CMK (cell line): Measurements from ENCODE around the gene VPS13D.

Experiments
- DNase-seq: peaks from one replicate; pipeline ENCODE4 v3.0.0-alpha.2; 2010; ENCODE audit warnings: low read depth

The VPS13D gene

DNA sequence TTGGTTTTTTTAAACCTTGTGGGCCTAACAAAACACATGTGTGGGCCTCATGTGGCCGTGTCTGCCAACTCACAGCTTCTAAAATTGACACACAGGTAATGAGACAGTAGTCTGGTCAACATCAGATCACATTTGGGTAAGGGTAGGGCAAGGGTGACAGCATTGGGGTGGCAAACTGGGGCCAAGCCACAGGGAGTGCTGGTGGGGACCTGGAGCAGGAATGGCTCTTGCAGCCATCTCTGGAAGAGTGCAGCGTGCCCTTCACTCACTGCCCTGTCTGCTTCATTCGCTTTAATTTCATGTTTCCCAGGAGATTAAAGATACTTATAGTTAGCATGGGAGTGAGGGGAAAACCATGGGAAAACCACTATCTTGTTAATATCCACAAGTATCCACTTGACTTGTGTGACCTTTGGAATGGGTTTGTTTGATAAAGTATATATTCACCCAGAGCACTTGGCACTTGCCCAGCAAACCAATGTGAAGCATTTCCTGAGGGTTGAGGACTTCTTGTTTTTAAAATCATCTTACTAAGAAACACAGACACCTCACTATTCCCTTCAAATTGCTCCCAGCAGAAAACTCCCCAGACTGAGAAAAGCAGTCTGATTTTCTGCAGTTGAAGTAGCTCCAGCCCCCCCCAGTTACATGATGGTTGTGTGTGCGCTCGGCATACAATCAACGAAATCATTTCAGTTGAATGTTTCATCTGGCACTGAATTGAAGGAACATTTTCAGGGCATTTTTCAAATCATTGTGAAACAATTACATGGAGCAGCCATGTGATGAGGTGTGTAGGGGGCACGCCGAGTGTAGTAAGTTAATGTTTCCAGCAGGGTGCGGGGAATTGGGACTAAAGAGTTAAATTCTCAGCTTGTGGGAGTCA is 175.7 kb downstream of the VPS13D start:
- no peak for DNase-seq

DNA sequence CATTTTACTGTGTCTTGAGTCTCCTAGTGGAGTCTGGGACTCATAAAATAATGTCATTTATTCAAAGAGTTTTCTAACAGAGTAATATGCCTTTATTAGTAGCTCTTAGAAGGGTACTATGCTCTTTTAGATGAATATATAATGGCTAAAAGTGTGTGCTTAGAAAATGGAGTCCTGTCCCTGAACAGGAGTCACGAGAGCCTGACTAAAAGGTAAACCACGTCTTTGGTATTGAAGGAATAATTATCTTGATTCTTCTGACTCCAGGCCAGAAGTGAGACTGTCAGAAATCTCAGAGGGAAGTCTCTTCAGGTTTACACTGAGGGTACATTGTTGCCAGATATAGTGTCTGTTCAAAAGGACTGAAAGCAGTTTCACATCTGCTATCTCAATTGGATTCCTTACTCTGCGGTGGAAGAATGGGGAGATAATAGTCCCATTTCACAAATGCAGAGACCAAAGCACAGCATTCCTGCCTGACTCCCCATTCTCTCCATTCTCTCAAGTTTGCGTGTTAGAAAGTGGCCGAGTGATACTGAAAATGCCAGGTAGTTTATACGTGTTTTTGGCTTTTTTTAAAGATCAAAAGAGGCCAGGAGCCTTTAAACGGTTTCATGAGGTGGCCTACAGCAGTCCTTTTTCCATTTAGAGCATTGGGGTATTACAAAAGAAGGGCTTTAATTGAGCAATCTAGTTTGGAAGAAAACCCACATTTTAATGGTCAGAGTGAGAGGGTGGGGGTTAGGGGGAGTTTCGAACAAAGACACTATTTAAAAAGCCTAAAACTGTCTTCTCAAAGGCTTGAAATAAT is 176.6 kb downstream of the VPS13D start:
- DNase-seq: no peak

DNA sequence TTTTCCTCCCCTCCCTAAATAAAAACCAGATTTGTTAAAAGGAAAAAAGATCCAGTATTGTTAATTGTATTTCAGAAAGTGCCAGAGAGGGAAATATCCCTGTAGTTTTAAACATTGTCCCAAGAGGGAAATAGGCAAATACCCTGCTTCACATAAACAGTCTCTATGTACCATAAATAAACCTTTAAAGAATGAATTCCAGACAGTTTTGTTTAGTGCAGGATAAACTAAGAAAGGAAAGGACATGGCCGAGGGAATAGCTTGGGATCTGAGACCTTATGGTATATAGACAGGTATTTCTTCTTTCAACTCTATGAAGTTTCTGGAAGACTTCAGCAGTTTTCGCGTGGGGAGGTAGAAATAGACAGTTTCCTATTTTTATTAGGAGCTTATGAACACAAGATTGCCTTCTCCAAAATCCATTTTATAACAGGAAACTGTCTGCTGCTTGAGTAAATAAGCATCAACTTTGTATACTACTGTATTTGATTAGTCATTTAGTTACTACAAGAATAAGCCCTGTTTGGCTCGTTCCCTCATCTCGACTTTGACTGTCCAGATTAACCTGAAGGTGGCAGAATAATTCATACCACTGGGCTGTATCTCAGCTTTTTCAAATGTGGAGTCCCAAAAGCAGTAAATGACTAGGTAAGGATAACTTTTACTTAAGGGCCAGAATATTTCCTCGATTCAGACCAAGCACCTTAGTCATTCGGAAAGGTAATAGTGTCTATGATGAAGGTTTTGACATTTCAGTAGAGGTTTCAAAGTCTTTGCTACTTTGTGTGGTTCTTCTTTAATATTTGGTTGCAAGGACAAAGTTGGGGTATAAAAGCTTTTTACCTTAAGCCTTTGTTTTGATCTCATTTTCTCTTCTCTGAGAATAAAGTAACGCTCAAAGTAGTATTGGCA is 177.5 kb downstream of the VPS13D start:
- no peak for DNase-seq

DNA sequence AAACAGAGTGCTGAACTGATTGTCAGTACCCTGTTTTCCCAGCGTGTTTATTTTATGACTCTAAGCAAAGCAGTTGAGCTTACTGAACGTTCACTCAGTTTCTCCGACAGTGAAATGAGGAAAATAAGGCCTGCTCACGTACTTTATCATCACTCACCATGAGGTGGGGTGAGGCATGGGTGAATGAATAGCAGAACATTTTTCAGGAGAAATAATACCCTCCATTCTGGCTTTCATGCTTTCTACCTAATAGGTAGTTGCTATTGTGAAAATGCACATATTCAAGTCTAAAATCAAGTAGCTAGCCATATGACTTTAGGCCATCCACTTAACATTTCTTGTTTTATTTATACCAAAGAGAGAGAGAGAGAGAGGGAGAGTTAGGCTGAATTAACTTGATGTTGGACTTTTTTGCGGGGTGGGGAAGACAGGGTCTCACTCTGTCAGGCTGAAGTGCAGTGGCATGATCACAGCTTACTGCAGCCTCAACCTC is 178.2 kb downstream of the VPS13D start:
- no peak for DNase-seq

DNA sequence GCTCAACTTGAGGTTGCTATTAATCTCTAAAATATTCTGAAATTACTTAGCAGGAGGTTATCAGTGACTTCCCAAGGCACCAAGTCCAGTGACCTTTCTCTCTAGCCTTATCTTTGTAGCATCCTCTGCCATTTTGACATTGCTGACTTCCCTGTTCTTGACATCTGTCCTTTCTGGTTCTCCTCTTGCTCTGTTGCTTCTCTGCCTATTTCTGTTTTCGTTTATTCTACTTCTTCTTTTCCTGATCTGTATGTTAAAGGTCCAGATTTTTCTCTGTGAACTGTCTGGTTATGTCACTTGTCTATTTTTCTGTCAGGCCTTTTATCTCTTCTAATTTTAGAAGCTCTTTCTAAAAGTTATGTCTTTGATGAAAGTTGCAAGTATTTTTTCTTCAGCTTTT is 178.8 kb downstream of the VPS13D start:
- DNase-seq: no peak

DNA sequence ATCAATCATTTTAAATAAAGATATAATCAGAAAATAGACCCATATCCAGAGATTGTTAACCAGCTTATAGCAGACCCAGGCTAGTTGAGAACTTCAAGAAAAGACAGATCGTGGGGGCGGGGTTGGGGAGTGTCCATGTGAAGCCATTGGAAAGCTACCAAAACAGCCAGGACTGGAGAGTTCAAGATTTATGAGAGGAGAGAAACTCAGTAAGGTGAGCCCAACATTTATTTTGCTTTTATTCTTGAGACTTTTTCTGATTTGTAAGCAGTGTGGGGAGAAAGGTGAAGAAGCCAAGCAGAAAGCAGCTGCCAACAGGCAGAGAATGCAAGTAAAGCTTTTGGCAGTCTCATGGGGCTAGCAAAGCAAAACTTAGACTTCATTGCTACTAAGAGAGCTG is 179.9 kb downstream of the VPS13D start:
- DNase-seq: no peak

DNA sequence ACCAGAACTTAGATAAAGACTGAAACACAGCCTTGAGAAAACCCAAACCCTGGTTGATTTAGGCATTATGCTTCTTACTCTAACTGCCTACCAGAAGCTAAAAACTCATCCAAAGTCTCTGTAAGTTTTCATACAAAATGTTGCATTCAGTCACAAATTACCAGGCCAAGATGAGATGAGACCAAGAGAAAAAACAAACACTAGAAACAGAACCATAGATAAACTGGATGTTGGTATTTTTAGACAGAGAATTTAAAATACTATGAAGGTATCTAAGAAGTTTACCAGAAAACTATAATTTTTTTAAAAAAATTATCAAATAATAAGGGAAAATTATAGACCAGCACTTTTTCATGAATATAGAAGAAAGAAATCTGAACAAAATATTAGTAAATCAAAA is 180.5 kb downstream of the VPS13D start:
- DNase-seq: no peak

DNA sequence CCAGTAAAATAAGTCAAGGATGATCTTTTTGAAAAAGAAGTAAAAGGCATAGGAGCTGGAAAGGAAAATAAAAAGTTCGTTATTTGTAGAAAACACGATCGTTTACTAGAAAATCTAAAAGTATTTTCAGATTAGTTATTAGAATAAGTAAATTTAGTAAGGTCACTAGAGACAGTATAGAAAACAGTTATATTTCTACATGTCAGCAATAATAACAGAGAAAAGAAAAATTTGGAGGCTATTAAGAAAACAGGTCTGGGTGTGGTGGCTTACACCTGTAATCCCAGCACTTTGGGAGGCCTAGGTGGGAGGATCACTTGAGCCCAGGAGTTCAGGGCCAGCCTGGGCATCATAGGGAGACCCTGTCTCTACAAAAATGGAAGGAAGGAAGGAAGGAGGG is 181.3 kb downstream of the VPS13D start:
- DNase-seq: no peak

DNA sequence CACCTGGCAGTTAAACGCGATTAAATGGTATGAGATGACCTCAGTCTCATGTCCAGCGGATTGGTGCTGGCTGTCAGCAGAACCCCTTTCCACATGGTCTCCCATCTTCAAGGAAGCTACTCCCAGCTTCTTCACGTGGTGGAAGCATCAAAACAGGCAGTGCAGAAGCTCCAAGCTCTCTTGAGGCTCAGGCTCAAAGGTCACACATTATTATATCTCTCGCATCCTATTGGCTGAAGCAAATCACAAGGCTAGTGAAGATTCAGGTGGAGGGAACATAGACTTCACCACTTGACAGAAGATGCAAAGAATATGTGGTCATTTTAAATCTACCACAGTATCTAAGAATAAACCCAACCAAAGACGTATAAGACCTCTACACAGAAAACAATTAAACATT is 181.9 kb downstream of the VPS13D start:
- no peak for DNase-seq

DNA sequence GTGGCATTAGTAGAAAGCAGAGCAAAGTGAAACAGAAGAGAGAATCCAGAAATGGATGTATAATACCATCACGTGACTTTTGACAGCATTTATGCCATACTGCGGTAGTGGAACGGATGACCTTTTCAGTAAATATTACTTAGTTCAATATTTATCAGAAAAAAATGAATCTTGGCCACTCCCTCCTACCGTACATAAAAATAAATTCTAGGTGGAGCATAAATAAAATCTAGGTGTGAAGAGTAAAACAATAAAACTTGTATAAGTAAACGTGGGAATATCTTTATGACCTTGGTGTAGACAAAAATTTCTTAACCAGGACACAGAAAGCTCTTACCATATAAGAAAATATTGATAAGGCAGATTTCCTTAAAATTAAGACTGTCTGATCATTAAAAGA is 182.6 kb downstream of the VPS13D start:
- no peak for DNase-seq

DNA sequence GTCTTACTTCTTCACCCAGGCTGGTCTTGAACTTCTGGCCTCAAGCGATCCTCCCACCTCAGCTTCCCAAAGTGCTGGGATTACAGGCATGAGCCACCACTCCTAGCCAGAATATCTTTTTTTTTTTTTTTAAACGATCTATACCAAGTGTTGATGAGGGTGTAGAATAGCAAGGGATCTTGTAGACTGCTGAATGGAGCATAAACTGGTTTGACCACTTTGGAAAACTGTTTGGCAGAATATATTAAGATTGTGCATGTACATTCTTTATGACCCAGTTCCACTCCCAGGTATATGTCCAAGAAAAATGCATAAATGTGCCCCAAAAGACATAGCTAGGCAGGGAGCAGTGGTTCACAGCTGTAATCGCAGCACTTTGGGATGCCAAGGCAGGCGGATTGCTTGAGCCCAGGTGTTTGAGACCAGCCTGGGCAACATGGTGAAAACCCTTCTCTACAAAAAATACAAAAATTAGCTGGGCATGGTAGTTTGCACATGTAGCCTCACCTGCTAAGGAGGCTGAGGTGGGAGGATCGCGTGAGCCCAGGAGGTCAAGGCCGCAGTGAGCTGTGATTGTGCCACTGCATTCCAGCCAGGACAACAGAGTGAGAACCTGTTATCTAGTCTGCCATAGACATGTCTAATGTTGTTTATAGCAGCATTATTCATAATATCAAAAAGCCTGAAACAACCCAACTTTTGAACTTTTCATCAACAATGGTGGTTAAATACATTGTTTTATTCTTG is 184.0 kb downstream of the VPS13D start:
- DNase-seq: no peak

DNA sequence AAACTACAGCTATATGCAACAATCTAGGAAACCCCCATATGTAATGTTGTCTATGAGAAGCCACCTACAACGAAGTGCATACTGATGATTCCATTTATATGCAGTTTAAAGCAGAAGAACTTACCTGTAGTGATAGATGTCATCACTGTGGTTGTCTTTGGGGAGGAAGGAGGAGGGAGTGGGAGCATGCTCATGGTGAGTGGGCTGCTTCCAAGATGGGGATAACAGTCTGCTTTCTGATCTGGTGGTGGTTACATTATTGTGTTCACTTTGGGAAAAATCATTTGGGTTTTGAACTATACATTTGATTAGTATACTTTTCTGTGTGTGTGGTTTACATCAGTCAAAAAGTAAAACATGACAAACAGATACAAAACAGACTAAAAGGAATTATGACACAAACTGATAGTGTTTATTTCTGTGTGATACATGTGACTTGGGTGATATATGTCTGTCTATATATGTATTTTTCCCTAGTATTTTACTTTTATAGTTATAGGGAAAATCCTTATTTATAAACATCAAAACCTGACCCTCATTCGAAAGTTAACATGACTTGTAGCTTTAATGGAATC is 184.7 kb downstream of the VPS13D start:
- DNase-seq: no peak

DNA sequence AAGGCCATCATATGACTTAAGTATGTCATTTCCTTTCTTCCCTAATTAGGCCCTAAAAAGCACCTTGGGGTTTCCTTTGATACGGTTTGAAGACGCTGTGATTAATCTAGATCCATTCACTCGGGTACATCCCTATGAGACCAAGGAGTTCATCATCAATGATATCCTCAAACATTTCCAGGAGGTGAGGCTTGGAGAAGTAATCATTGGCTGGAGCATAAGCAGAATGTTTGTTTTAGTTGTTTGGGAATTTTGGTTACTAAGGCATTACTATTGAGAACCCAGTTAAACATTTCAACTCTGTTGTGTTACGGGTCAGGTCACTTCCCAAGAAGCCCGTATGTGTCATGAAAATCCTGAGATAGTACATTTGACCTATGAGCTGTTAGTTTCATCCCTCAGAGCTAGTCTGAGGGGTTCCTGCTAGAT is 185.2 kb downstream of the VPS13D start:
- no peak for DNase-seq

DNA sequence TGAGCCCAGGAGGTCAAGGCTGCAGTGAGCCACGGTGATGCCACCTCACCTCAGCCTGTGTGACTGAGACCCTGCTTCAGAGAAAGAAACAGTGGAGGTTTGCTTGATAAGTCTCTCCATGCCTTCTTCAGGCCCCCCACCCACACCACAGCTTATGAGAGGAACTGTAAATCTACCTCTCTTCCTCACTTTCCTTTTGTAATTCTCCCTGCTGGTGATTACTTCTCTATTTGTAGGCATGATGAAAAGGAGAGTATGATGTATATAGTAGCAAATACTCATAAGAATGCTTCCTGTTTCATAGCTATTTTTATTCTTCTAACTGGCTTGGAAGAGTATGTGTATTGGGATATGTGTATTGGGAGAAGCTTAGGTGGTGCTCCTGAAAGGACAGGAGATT is 186.3 kb downstream of the VPS13D start:
- DNase-seq: no peak

DNA sequence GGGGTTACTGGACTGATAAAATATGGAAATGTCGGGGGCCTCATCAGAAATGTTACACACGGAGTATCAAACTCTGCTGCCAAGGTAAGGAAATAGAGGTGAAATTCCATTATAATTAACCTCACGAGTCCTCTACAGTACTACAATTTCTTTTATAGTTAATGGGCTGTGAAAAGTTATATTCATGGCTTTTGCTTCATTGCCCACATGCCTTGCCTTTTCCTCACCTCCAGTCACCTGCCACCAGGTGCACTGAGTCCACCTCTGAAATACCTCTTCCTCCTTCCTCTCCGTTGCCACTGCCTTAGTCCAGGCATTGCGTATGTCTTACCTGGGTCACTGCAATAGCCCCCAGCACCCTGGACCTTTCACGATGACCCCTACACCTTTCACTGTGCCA is 186.9 kb downstream of the VPS13D start:
- no peak for DNase-seq

DNA sequence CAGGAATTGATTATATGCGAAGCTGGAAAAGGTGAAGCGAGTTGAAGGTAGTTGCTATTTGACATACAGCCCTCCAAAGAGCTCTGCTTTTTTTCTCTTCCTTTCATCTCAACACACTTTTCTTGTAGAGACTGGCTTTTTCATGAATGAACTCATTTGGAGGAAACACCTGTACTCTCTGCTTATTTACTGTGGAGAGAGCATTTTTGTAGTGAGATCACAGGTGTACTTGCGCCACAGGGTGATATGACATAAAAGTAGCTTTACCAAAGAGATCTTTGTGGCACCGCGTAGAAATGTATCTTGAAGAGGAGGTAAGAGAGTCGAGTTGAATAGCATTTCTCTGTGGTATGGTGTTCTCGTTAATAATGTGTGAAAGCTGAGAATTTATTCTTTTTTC is 187.6 kb downstream of the VPS13D start:
- no peak for DNase-seq

DNA sequence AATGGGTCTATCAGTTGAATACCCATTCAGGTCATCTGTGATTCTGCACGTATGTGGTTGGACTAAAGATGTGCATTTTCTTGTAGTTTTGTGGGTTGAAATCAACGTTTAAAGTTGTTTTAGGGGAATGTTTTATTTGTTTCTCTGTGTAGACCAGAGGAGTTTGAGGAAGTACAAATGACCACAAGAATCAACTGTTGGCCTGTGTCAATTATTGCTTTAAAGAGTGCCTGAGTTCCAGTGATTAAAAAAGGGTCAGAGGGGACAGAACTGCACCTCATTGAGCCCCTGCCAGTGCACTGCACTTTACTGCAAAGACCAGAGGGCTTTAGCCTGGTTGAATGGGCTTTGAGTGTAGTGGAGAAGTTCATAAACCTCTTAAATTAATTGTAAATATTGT is 190.3 kb downstream of the VPS13D start:
- DNase-seq: no peak

DNA sequence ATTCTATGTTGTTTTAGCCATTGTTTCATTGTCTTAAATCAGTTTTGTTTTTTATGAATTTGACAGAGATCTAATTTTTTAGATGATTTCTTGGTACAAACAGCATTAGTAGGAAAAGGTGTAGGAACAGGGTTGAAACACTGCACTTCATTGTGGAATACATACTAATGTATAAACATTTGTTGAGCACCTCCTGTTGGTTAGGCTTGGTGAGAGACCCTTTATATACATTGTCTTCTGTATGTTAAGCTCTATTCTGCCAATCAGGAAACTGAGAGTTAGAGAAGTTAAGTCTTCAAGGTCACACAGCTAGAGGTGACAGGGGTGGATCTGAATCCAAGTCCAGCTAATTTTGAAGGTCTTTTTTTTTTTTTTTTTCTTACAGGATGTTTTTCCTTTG is 192.7 kb downstream of the VPS13D start:
- no peak for DNase-seq

DNA sequence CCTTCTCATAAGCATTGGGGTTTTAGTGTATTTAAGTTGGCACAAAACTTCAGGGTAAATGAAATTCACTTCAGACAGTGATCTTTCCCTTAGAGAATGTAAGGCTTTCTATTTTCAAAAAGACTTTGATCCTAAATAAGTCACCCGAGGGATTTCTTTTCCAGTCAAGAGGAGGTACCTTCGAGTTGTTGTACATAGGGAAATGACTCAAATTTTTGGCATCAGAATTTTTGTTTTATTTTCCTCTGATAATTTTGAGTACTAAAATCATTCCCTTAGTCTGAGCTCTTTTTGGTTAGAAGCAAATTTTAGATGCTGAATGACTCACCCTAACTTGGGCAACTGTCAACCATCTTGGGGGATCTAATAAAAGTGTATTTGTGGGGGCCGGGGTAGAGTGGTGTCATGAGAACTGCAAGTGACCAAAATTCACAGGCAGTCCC is 194.3 kb downstream of the VPS13D start:
- DNase-seq: no peak

DNA sequence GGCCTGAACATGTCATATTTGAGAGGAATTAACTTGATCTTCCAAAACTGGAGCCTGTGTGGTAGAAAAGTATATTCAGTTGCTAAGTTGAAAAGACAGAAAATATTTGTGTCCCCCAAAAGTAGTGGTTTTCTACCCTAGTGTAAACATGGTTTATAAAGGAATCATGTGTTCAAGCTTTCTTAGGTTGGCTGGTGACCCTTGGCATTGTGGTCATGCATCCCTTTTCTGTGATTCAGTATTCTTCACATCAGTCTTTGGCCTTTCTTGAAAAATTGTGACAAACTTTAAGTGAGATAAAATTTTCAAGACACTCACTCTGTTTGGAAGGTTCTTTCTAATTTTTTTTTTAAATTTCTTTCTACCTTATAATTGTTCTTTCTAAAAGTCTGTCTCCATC is 195.0 kb downstream of the VPS13D start:
- no peak for DNase-seq

DNA sequence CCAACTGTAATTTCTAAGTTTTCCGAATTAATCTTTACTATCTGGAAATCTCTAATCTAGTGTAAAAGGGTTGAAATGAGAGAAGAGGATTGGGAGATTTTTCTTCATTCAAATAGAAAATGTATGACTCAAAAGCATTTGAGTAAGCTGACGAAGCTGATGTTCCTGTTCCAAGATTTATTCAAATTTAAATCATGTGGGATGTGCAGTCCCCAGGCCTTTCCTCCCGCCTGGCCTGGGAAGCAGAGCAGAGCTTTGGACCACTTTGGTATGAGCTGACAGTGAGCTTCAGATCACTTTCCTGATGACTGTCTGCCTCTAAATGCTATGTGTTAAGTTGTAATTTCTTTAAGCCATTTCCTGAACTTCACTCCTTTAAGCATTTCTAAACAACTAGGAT is 196.2 kb downstream of the VPS13D start:
- DNase-seq: no peak
